ENCODE measurements around the gene PITHD1. TPM values are rescaled to one million over a fixed set of nuclear protein-coding genes. Genes with fewer than 3 reads are reported as not detected.

The PITHD1 gene
- total and polyA plus RNA-seq, 10 of the 15 experiments (the other 5 are each of a cell fraction or from before 2014, with no cell fraction given) = 23.7 to 82.2 (median 67.0) TPM

DNA sequence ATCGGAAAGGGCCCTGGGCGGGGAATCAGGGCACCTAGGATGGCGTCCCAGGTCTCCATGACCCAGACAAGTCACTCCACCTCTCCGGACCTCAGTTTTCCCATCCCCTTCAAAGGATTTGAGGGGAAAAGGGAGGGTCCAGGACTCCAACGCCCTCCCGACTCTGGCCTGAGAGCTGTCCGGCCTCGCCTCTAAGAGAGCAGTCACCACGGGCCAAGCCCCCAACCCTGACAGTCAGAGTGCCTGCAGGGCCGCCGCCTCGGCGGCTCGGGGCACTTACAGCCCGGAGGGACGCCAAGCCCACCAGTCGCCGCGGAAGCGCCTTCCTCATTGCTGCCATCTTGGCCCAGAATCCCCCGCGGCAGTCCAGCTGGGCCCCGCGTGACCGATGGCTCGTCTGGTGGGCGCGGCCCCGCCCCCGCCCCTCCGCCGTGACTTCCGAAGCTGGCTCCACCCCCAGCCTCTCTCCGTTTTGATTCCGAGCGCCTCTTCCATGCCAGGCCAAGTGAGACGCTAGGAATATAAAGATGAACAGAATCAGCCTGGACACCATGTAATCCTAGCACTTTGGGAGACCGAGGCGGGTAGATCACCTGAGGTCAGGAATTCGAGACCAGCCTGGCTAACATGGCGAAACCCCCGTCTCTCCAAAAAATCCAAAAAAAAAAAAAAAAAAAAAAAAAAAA, 47.0 kb downstream of the PITHD1 start, which contains the start of gene HMGCL (continued):
- TF ChIP-seq, protein P1, sequence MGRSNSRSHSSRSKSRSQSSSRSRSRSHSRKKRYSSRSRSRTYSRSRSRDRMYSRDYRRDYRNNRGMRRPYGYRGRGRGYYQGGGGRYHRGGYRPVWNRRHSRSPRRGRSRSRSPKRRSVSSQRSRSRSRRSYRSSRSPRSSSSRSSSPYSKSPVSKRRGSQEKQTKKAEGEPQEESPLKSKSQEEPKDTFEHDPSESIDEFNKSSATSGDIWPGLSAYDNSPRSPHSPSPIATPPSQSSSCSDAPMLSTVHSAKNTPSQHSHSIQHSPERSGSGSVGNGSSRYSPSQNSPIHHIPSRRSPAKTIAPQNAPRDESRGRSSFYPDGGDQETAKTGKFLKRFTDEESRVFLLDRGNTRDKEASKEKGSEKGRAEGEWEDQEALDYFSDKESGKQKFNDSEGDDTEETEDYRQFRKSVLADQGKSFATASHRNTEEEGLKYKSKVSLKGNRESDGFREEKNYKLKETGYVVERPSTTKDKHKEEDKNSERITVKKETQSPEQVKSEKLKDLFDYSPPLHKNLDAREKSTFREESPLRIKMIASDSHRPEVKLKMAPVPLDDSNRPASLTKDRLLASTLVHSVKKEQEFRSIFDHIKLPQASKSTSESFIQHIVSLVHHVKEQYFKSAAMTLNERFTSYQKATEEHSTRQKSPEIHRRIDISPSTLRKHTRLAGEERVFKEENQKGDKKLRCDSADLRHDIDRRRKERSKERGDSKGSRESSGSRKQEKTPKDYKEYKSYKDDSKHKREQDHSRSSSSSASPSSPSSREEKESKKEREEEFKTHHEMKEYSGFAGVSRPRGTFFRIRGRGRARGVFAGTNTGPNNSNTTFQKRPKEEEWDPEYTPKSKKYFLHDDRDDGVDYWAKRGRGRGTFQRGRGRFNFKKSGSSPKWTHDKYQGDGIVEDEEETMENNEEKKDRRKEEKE (IDR thresholded peaks at IDR 0.05) = no peak
- TF ChIP-seq SREBF1 (IDR thresholded peaks at IDR 0.05; ENCODE audit: low read length) = 0 out of 2 replicates have a peak, but pooled peaks have one; percentile 18
- no peak for TF ChIP-seq ZZZ3 (IDR thresholded peaks at IDR 0.05; ENCODE audit: control insufficient read depth, insufficient read length, low read depth)
- peak; percentile 97 for TF ChIP-seq TCF3 (IDR thresholded peaks at IDR 0.05; ENCODE audit: borderline replicate concordance, insufficient read depth, low read depth, low read length)
- TF ChIP-seq, protein P2, sequence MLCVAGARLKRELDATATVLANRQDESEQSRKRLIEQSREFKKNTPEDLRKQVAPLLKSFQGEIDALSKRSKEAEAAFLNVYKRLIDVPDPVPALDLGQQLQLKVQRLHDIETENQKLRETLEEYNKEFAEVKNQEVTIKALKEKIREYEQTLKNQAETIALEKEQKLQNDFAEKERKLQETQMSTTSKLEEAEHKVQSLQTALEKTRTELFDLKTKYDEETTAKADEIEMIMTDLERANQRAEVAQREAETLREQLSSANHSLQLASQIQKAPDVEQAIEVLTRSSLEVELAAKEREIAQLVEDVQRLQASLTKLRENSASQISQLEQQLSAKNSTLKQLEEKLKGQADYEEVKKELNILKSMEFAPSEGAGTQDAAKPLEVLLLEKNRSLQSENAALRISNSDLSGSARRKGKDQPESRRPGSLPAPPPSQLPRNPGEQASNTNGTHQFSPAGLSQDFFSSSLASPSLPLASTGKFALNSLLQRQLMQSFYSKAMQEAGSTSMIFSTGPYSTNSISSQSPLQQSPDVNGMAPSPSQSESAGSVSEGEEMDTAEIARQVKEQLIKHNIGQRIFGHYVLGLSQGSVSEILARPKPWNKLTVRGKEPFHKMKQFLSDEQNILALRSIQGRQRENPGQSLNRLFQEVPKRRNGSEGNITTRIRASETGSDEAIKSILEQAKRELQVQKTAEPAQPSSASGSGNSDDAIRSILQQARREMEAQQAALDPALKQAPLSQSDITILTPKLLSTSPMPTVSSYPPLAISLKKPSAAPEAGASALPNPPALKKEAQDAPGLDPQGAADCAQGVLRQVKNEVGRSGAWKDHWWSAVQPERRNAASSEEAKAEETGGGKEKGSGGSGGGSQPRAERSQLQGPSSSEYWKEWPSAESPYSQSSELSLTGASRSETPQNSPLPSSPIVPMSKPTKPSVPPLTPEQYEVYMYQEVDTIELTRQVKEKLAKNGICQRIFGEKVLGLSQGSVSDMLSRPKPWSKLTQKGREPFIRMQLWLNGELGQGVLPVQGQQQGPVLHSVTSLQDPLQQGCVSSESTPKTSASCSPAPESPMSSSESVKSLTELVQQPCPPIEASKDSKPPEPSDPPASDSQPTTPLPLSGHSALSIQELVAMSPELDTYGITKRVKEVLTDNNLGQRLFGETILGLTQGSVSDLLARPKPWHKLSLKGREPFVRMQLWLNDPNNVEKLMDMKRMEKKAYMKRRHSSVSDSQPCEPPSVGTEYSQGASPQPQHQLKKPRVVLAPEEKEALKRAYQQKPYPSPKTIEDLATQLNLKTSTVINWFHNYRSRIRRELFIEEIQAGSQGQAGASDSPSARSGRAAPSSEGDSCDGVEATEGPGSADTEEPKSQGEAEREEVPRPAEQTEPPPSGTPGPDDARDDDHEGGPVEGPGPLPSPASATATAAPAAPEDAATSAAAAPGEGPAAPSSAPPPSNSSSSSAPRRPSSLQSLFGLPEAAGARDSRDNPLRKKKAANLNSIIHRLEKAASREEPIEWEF (IDR thresholded peaks at IDR 0.05; ENCODE audit: insufficient replicate concordance, low read depth, low read length) = peak; percentile 53
- TF ChIP-seq KAT2A (conservative IDR thresholded peaks at IDR 0.05; ENCODE audit: control insufficient read depth, low read depth, low read length) = no peak
- no peak for TF ChIP-seq ZBTB11 (CRISPR knock-in tag; IDR thresholded peaks at IDR 0.05)
- peak; percentile 71; the same call in 1 of the 2 replicates for TF ChIP-seq PML (IDR thresholded peaks at IDR 0.05; ENCODE audit: low read length)
- no peak for TF ChIP-seq BMI1 (IDR thresholded peaks at IDR 0.05; ENCODE audit: borderline replicate concordance)
- no peak for TF ChIP-seq ZBED1 (IDR thresholded peaks at IDR 0.05; ENCODE audit: borderline replicate concordance)
- peak; percentile 40; the same call in 1 of the 2 replicates for TF ChIP-seq SPI1 (IDR thresholded peaks at IDR 0.05; ENCODE audit: borderline replicate concordance, insufficient read depth, low read depth, low read length)
- peak; percentile 65; the same call in 1 of the 2 replicates for TF ChIP-seq ZNF687 (IDR thresholded peaks at IDR 0.05)
- 0 out of 2 replicates have a peak, but pooled peaks have one; percentile 30 for TF ChIP-seq TBL1XR1 (IDR thresholded peaks at IDR 0.05; ENCODE audit: low read depth, low read length)

All from GM12878 (cell line).